Measurements from ENCODE around the gene FRMD3. TPM values are rescaled to one million over a fixed set of nuclear protein-coding genes. Genes with fewer than 3 reads are reported as not detected.

The FRMD3 gene
- total RNA-seq, 4 donors from 2014 or later: 15.9 to 28.6 (median 20.7) TPM

DNA sequence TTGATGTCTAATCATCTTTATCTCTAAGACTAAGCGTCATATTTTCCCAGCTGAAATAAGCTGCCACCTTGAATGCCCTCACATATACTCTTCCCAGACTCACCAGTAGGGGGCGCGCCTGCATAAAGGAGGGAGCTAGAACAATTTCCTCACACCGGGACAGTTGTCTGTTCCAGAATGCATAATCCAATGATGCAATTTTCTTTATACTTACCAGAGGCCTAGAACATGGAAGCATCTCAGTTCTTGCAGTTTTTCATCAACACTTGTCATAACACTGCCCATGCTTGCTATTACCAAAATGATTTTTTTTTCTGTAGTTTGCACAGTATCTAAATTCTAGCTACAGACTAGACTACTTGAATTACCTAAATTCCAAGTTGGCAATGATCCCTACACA, 203.9 kb downstream of the FRMD3 start:
- H3K27ac ChIP-seq: no peak overlapping the region
- TF ChIP-seq, protein P1, sequence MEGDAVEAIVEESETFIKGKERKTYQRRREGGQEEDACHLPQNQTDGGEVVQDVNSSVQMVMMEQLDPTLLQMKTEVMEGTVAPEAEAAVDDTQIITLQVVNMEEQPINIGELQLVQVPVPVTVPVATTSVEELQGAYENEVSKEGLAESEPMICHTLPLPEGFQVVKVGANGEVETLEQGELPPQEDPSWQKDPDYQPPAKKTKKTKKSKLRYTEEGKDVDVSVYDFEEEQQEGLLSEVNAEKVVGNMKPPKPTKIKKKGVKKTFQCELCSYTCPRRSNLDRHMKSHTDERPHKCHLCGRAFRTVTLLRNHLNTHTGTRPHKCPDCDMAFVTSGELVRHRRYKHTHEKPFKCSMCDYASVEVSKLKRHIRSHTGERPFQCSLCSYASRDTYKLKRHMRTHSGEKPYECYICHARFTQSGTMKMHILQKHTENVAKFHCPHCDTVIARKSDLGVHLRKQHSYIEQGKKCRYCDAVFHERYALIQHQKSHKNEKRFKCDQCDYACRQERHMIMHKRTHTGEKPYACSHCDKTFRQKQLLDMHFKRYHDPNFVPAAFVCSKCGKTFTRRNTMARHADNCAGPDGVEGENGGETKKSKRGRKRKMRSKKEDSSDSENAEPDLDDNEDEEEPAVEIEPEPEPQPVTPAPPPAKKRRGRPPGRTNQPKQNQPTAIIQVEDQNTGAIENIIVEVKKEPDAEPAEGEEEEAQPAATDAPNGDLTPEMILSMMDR (IDR thresholded peaks at IDR 0.05): peak; percentile 94 to 96 (median 95)
- TF ChIP-seq POLR2A (IDR thresholded peaks at IDR 0.05): no peak
- intact Hi-C loops (cut with DNase I): loop anchor here (5.0 to 10.0 kb wide), 2 partner anchors 130 to 203 kb away; partner anchors contain the start of gene FRMD3
- H3K4me1 ChIP-seq: peaks cover 0 to 4% of the 10 kb centered on the region in 2 donors
- no peaks in the 10 kb centered on the region for H3K27me3 ChIP-seq
- peak; percentile 81 to 92 for DNase-seq
- H3K4me3 ChIP-seq (replicated peaks in 1 of 3): no peak overlapping the region
- no peaks in the 10 kb centered on the region for H3K9me3 ChIP-seq
- H3K36me3 ChIP-seq: no peaks in the 10 kb centered on the region
- WGBS, 2 donors: 6 to 10% methylated on average over 4 of the region's 4 CpGs

GRCh38 chr9:83330207-83331196, 207.7 kb downstream of the FRMD3 start:
- Histone ChIP-seq H3K27ac (no peak overlapping the region), H3K4me1 (peaks cover 0 to 14% of the 10 kb centered on the region in 2 donors), H3K9me3 (no peaks in the 10 kb centered on the region), H3K4me3 (replicated peaks in 1 of 3) (no peak overlapping the region), H3K27me3 (no peaks in the 10 kb centered on the region), H3K36me3 (no peaks in the 10 kb centered on the region)
- DNase-seq: no peak
- no peak for TF ChIP-seq POLR2A (IDR thresholded peaks at IDR 0.05)
- TF ChIP-seq, protein P1 (IDR thresholded peaks at IDR 0.05): no peak
- 97 to 98% methylated on average over 8 of the region's 8 CpGs for WGBS, 2 donors
- intact Hi-C loops (cut with DNase I): loop anchor here (5.0 to 10.0 kb wide), 2 partner anchors 126 to 207 kb away; partner anchors contain the start of gene FRMD3

- Histone ChIP-seq H3K27ac (no peak overlapping the region), H3K9me3 (no peaks in the 10 kb centered on the region), H3K36me3 (no peaks in the 10 kb centered on the region), H3K4me3 (replicated peaks in 1 of 3) (no peak overlapping the region), H3K27me3 (no peaks in the 10 kb centered on the region), H3K4me1 (peaks cover 0 to 10% of the 10 kb centered on the region in 2 donors)
- no peak for DNase-seq
- TF ChIP-seq POLR2A (IDR thresholded peaks at IDR 0.05): no peak
- TF ChIP-seq, protein P1 (IDR thresholded peaks at IDR 0.05): no peak
- intact Hi-C loops (cut with DNase I): no loop called here
- 68 to 74% methylated on average over 6 of the region's 6 CpGs for WGBS, 2 donors
Measured at GRCh38 chr9:83327750-83328622, 210.2 kb downstream of the FRMD3 start.

GRCh38 chr9:83327323-83327722, 210.9 kb downstream of the FRMD3 start:
- no peak overlapping the region for H3K27ac ChIP-seq
- peak; percentile 24 to 43 for DNase-seq
- no peak overlapping the region for H3K4me3 ChIP-seq (replicated peaks in 1 of 3)
- H3K27me3 ChIP-seq: no peaks in the 10 kb centered on the region
- H3K4me1 ChIP-seq: peaks cover 0 to 10% of the 10 kb centered on the region in 2 donors
- no peak for TF ChIP-seq POLR2A (IDR thresholded peaks at IDR 0.05)
- TF ChIP-seq, protein P1 (IDR thresholded peaks at IDR 0.05): no peak
- WGBS, 2 donors: 37% methylated on average over 3 of the region's 3 CpGs
- H3K9me3 ChIP-seq: no peaks in the 10 kb centered on the region
- intact Hi-C loops (cut with DNase I): no loop called here
- H3K36me3 ChIP-seq: no peaks in the 10 kb centered on the region

Measured in thyroid gland (tissue), 4 donors.